PFSK-1 (cell line): ENCODE data around the gene PANK1. TPM values are rescaled to one million over a fixed set of nuclear protein-coding genes. Genes with fewer than 3 reads are reported as not detected.
A peak's percentile ranks its signal among the peaks of the same experiment; 100 is the strongest.

Experiments
- FOXP2 ChIP-seq: optimal IDR thresholded peaks from 2 replicates; pipeline ENCODE3; 2011; ENCODE audit warnings: borderline replicate concordance, control low read depth, inconsistent platforms; ENCODE audit not compliant: insufficient read depth; ENCODE audit errors: extremely low read length, extremely low read depth
- POLR2AphosphoS5 ChIP-seq: IDR thresholded peaks from 2 replicates; pipeline ENCODE4 v1.6.1; 2012; ENCODE audit warnings: low read depth, mild to moderate bottlenecking, control low read depth, low read length, moderate library complexity
- SIN3A ChIP-seq: IDR thresholded peaks from 2 replicates; pipeline ENCODE4 v1.6.1; 2012; ENCODE audit warnings: mild to moderate bottlenecking, low read length, moderate library complexity, borderline replicate concordance; ENCODE audit not compliant: insufficient read depth
- TAF1 ChIP-seq: IDR thresholded peaks from 2 replicates; pipeline ENCODE4 v1.6.1; 2012; ENCODE audit warnings: low read length, control low read depth, borderline replicate concordance; ENCODE audit not compliant: insufficient read depth
- polyA plus RNA-seq: library from polyadenylated mRNA; unstranded; fragments of >200 nt; gene quantifications from one replicate; pipeline ENCODE4 v1.2.1, GENCODE V29; 2012; ENCODE audit warnings: low read depth, missing spikeins; ENCODE audit not compliant: insufficient read length
- TF ChIP-seq, protein P1 (sequence below), 2 experiments: IDR thresholded peaks; 2 replicates each; pipeline versions ENCODE4 v1.6.1 to v1.8.0; 2011 to 2012; ENCODE audit warnings: low read depth in 2 of 2, low read length in 2 of 2, control low read depth in 1 of 2, inconsistent platforms in 1 of 2, mild to moderate bottlenecking in 1 of 2, moderate library complexity in 1 of 2; ENCODE audit not compliant: insufficient read depth in 1 of 2

PANK1 gene
- 2.9 TPM for polyA plus RNA-seq

DNA sequence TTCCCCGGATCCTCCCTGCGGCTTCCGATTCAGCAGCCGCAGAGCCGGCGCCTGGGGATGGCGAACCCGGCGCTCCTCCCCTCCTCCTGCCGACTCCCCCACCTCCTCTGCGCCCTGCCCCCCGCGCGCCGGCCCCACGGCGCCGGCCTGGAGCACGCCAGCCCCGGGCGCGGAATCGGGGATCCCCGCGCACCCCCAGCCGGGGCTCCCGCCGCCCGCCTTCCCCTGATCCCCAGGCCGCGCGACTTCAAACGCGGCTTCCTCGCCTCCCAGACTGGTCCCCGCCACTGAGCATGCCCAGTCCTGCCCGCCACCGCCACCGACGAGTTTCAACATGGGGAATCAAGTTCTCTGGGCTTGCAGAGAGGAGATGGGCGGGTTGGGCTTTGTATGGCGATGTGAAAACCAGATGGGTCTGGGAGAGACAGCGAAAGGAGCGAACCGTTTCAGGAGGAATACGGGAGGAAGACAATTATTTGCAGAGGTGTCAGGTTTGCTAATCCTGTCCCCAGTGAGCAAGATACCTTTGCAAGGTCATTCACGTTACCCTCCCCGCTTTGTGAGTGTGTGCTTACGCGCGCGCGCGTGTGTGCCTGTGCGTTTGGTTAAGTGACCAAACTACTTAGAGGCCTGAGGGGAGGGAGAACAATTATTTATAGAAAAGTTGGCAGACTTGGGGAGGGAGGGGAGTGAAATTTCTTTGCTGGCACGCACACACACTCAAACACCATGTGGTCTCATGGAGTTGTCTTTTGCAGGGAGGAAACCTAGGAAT is at the start of gene PANK1:
Gene PANK1 (minus strand): TSS at position 276 of the 775 bp plus-strand sequence. CDS start 351 bp downstream, outside the sequence.
- 0 out of 2 replicates have a peak, but pooled peaks have one; percentile 11 for TF ChIP-seq TAF1
- TF ChIP-seq SIN3A, result no peak

DNA sequence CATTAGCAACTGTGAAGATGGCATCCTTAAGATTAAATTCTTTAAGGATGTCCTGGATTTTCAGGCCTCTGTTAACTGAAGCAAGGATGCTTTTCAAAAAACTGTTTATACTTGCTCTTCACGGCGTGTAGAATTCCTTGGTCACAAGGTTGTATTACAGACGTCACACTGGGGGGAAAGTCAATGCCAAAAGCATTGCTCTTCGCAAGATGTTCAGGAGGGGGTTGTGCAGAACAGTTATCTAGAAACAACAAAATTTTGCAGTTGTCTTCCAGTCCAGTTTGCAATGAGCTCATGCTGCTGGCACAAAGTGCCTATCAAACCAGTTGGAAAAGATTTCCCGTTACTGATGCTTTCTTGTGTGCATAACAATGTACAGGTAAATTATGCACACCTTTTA is 48.1 kb upstream of the PANK1 start:
- TF ChIP-seq FOXP2 (no peak), SIN3A (no peak), TAF1 (no peak), POLR2AphosphoS5 (no peak)
- TF ChIP-seq, protein P1, sequence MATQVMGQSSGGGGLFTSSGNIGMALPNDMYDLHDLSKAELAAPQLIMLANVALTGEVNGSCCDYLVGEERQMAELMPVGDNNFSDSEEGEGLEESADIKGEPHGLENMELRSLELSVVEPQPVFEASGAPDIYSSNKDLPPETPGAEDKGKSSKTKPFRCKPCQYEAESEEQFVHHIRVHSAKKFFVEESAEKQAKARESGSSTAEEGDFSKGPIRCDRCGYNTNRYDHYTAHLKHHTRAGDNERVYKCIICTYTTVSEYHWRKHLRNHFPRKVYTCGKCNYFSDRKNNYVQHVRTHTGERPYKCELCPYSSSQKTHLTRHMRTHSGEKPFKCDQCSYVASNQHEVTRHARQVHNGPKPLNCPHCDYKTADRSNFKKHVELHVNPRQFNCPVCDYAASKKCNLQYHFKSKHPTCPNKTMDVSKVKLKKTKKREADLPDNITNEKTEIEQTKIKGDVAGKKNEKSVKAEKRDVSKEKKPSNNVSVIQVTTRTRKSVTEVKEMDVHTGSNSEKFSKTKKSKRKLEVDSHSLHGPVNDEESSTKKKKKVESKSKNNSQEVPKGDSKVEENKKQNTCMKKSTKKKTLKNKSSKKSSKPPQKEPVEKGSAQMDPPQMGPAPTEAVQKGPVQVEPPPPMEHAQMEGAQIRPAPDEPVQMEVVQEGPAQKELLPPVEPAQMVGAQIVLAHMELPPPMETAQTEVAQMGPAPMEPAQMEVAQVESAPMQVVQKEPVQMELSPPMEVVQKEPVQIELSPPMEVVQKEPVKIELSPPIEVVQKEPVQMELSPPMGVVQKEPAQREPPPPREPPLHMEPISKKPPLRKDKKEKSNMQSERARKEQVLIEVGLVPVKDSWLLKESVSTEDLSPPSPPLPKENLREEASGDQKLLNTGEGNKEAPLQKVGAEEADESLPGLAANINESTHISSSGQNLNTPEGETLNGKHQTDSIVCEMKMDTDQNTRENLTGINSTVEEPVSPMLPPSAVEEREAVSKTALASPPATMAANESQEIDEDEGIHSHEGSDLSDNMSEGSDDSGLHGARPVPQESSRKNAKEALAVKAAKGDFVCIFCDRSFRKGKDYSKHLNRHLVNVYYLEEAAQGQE (IDR thresholded peaks at IDR 0.05; ENCODE audit: insufficient read depth in 1 of 2, low read depth in 2 of 2, low read length in 2 of 2), result no peak

DNA sequence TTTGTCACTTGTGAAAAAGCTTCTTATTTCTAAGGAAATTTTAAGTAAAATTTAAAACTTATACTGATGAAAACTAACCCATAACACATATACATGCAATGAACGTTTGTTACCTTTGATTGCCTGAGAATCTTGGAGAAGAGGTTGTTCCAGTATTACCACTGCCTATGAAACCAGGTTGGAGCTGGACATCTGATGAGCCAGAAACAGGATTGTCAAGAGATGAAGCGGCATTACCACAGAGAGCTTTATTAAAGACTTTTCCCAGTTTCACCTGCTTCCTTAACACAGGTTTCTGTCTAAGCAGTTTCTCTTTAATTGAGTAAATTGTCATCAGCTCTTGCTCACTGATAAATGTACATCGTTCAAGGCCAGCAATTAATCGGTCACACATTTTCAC is 47.4 kb upstream of the PANK1 start:
- TF ChIP-seq TAF1 (no peak), SIN3A (no peak), FOXP2 (no peak), POLR2AphosphoS5 (no peak)
- TF ChIP-seq, protein P1 (IDR thresholded peaks at IDR 0.05; ENCODE audit: insufficient read depth in 1 of 2, low read depth in 2 of 2, low read length in 2 of 2), result no peak

DNA sequence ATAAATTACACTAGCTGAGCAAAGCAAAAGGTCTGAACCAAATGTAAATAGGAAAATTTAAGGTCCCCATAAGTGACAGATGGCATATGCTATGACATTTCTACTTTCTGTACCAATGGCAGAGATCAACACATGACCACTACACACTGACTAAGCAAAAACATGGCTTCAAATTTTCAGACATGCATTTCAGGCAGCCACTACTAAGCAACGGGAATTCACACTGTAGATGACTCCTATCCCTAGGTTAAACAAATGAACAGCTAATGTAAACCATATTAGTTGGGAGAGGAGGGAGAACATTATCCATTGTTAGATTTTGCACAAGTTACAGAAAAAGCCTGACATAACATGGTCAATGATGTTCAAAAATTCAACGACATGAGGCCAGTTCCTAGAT is 45.0 kb upstream of the PANK1 start:
- no peak for TF ChIP-seq FOXP2
- TF ChIP-seq POLR2AphosphoS5, result no peak
- no peak for TF ChIP-seq SIN3A
- no peak for TF ChIP-seq TAF1

DNA sequence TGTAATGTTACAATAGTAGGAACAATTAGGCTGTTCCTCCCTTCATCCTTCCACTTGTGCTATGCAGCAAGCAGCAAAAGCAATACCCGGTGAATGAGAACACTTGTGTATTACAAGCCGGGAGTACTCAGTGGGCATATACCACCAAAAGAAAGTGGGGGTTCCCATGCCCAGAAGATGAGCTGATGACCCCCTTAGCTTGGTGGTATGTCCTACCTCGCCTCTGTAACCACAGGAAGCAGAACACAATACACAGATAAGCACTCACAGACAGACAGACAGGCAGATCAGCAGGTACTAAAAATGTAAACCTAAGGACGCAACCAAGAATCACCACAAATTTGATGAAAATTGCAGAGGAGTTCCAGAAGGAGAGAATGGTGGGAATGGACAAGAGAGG is 40.9 kb upstream of the PANK1 start:
- TF ChIP-seq SIN3A (no peak), TAF1 (no peak), FOXP2 (no peak), POLR2AphosphoS5 (no peak)
- TF ChIP-seq, protein P1 (IDR thresholded peaks at IDR 0.05; ENCODE audit: insufficient read depth in 1 of 2, low read depth in 2 of 2, low read length in 2 of 2), result no peak

DNA sequence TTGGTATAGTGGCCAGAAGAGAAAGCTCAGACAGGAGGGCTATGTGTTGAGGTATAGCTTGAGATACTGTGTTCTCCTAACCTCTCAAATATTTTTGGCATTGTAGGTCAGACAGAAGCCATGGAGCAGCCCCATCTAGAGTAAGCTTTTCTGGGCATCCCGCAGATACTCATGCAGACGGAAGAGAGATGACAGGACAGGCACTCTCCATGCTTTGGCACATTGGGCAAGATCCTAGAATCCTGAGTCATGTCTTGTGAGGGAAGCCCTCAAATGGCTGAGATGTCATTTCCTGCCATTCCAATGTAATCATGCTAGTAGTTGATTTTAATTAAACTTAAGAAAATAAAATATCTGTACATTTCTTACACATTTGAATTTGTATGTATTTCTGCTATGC is 39.6 kb upstream of the PANK1 start:
- TF ChIP-seq POLR2AphosphoS5 (no peak), TAF1 (no peak), SIN3A (no peak), FOXP2 (no peak)
- TF ChIP-seq, protein P1 (IDR thresholded peaks at IDR 0.05; ENCODE audit: insufficient read depth in 1 of 2, low read depth in 2 of 2, low read length in 2 of 2), result no peak
